Upper lobe of left lung (tissue), 4 donors: ENCODE results near the gene SMYD3.

Source experiments
- CTCF ChIP-seq, 6 experiments: fragments of 450-650 bp in 4 of 6; fragments of 200-600 bp in 2 of 6; sonication (generic) in 2 of 6; IDR thresholded peaks; one replicate each; pipeline ENCODE4 v1.5.1; 2016 to 2019; ENCODE audit warnings: antibody characterized with exemption in 6 of 6
- POLR2AphosphoS5 ChIP-seq, 2 donors: sonication (generic); formaldehyde crosslinking; IDR thresholded peaks; one replicate each; pipeline ENCODE4 v1.5.1; 2017; ENCODE audit warnings: antibody characterized with exemption in 2 of 2

GRCh38 chr1:245999697-246000637, 507.1 kb downstream of the SMYD3 start:
- no peak for TF ChIP-seq POLR2AphosphoS5 (IDR thresholded peaks at IDR 0.05)
- TF ChIP-seq CTCF (IDR thresholded peaks at IDR 0.05): no peak
